Trophoblast cell (in vitro differentiated cells and primary cell): ENCODE results near the gene ASB2.

Experiments
- DNase-seq, 2 donors: peaks; one replicate each; pipeline ENCODE4 v3.0.0-alpha.2; 2016
- H2AFZ ChIP-seq: 2 replicates; pipeline ENCODE4 v1.6.1; 2013; ENCODE audit warnings: low read length, moderate library complexity, mild to moderate bottlenecking; ENCODE audit not compliant: insufficient read depth, poor library complexity
- H2AK5ac ChIP-seq: 2 replicates; pipeline ENCODE4 v1.6.1; 2013; ENCODE audit warnings: mild to moderate bottlenecking, low read length
- H2BK120ac ChIP-seq: 2 replicates; pipeline ENCODE4 v1.6.1; 2013; ENCODE audit warnings: low read length, mild to moderate bottlenecking, moderate library complexity; ENCODE audit not compliant: insufficient read depth, poor library complexity
- H2BK12ac ChIP-seq: 2 replicates; pipeline ENCODE4 v1.6.1; 2013; ENCODE audit warnings: mild to moderate bottlenecking, low read length, moderate library complexity
- H2BK5ac ChIP-seq: 2 replicates; pipeline ENCODE4 v1.6.1; 2013; ENCODE audit warnings: low read length, low read depth, moderate library complexity, mild to moderate bottlenecking; ENCODE audit not compliant: poor library complexity
- H3K14ac ChIP-seq: 2 replicates; pipeline ENCODE4 v1.6.1; 2013; ENCODE audit warnings: mild to moderate bottlenecking, low read length
- H3K18ac ChIP-seq: 2 replicates; pipeline ENCODE4 v1.6.1; 2013; ENCODE audit warnings: mild to moderate bottlenecking, low read length
- H3K23ac ChIP-seq: 2 replicates; pipeline ENCODE4 v1.6.1; 2013; ENCODE audit warnings: low read length
- H3K27ac ChIP-seq: 2 replicates; pipeline ENCODE4 v1.5.1; 2013; ENCODE audit warnings: low read depth, mild to moderate bottlenecking, inconsistent platforms, low read length, moderate library complexity
- H3K27me3 ChIP-seq: 2 replicates; pipeline ENCODE4 v1.6.1; 2013; ENCODE audit warnings: inconsistent platforms, mild to moderate bottlenecking, low read length, moderate library complexity; ENCODE audit not compliant: insufficient read depth
- H3K36me3 ChIP-seq, 2 experiments: 1 replicate in 1 of 2; 2 replicates in 1 of 2; pipeline ENCODE4 v1.6.1; 2013; ENCODE audit warnings: low read length in 2 of 2, mild to moderate bottlenecking in 2 of 2, moderate library complexity in 1 of 2; ENCODE audit not compliant: insufficient read depth in 2 of 2, control insufficient read depth in 1 of 2
- H3K4ac ChIP-seq: 2 replicates; pipeline ENCODE4 v1.6.1; 2013; ENCODE audit warnings: low read depth, mild to moderate bottlenecking, low read length, moderate library complexity
- H3K4me1 ChIP-seq, 2 experiments: 1 replicate in 1 of 2; 2 replicates in 1 of 2; pipeline ENCODE4 v1.6.1; 2013; ENCODE audit warnings: low read length in 2 of 2, mild to moderate bottlenecking in 2 of 2, moderate library complexity in 1 of 2; ENCODE audit not compliant: insufficient read depth in 2 of 2, control insufficient read depth in 1 of 2
- H3K4me2 ChIP-seq: 2 replicates; pipeline ENCODE4 v1.6.1; 2013; ENCODE audit warnings: inconsistent platforms, mild to moderate bottlenecking, low read length, moderate library complexity
- H3K4me3 ChIP-seq: 2 replicates; pipeline ENCODE4 v1.5.1; 2013; ENCODE audit warnings: mild to moderate bottlenecking, low read depth, low read length, inconsistent platforms
- H3K79me1 ChIP-seq: one replicate; pipeline ENCODE4 v1.6.1; 2013; ENCODE audit warnings: low read length
- H3K79me2 ChIP-seq: 2 replicates; pipeline ENCODE4 v1.6.1; 2013; ENCODE audit warnings: low read length, mild to moderate bottlenecking; ENCODE audit not compliant: control insufficient read depth, insufficient read depth, poor library complexity
- H3K9ac ChIP-seq: 2 replicates; pipeline ENCODE4 v1.6.1; 2013; ENCODE audit warnings: mild to moderate bottlenecking, low read length
- H3K9me3 ChIP-seq: 2 replicates; pipeline ENCODE4 v1.6.1; 2013; ENCODE audit warnings: low read depth, mild to moderate bottlenecking, control low read depth, inconsistent platforms, low read length; ENCODE audit not compliant: insufficient read depth
- H4K12ac ChIP-seq: 2 replicates; pipeline ENCODE4 v1.6.1; 2013; ENCODE audit warnings: low read depth, mild to moderate bottlenecking, low read length, moderate library complexity
- H4K8ac ChIP-seq: 2 replicates; pipeline ENCODE4 v1.6.1; 2013; ENCODE audit warnings: low read depth, mild to moderate bottlenecking, low read length, moderate library complexity
- H4K91ac ChIP-seq: one replicate; pipeline ENCODE4 v1.6.1; 2013; ENCODE audit warnings: low read depth, mild to moderate bottlenecking, low read length, moderate library complexity
- WGBS: extraction: QIAGEN DNeasy Blood & Tissue Kit; methylation state at CpG from one replicate; pipeline ENCODE4 v1.1.7; 2013; ENCODE audit warnings: missing lambda C conversion rate; ENCODE audit not compliant: insufficient read length, insufficient coverage; ENCODE audit errors: extremely low coverage; 5-methylcytosine and 5-hydroxymethylcytosine counted together

The ASB2 gene

DNA sequence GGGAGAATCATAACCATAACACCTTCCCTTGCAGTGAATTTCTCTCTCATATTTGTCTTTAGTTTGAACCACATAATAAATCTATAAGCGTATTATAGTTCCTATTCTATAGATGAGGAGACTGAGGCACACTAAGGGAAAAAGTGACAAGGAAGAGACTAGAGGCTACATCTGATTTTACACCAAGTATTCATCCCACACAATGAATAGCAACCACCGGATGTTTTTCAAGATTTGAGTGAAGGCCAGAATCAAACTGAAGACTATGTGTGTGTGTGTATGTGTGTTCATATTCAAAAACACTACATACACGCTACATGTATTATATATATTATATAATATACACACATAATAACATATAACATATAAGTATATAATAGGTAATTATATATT lies 4.7 kb downstream of the ASB2 start:
- no peak overlapping the region for H2AK5ac ChIP-seq
- no peak overlapping the region for H2BK12ac ChIP-seq
- no peak overlapping the region for H3K9ac ChIP-seq
- H3K36me3 ChIP-seq = no peaks in the 10 kb centered on the region
- no peak overlapping the region for H3K14ac ChIP-seq
- H4K12ac ChIP-seq = no peak overlapping the region
- H4K8ac ChIP-seq = no peak overlapping the region
- no peaks in the 10 kb centered on the region for H3K27me3 ChIP-seq
- DNase-seq = no peak
- no peak overlapping the region for H2BK120ac ChIP-seq
- H3K4me3 ChIP-seq = no peak overlapping the region
- H3K4me1 ChIP-seq = no peaks in the 10 kb centered on the region
- no peak overlapping the region for H4K91ac ChIP-seq
- no peak overlapping the region for H2BK5ac ChIP-seq
- H3K4me2 ChIP-seq = no peak overlapping the region
- H3K18ac ChIP-seq = no peak overlapping the region
- H3K27ac ChIP-seq = no peak overlapping the region
- no peak overlapping the region for H2AFZ ChIP-seq
- H3K9me3 ChIP-seq = no peaks in the 10 kb centered on the region
- no peaks in the 10 kb centered on the region for H3K79me1 ChIP-seq
- no peaks in the 10 kb centered on the region for H3K79me2 ChIP-seq
- no peak overlapping the region for H3K4ac ChIP-seq
- no CpG with 5 or more reads among the region's 3 CpGs for WGBS
- no peak overlapping the region for H3K23ac ChIP-seq

DNA sequence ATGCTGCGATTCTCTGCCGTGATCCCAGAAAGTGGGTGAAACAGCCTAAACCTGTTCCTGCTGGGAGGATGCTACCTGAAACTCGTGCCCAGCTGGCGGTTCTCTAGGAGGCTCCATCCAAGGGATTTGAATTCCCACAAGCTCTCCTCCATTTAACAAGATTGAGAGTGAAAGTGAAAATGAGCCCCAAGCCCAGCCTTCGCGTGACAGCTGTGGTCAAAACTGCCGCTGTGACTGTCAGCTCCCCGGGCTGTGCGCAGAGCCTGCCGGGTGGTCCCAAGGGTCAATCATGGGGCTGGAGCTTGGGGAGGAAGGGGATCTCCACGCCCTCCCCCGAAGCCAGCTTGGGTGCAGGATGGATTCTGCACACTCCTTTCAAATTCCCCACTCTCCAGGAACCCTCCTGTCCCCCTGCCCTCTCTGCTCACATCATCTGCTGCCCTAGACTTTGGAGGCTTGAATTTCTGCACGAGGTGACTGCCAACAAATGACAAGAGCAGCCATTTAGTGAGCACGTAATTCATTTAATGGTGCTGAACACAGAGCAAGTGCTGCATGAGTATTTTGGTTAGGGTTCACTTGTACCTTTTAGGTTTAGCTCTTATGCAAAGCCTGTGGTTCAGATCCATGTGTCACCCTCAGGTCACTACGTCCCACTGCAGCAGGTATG lies 5.3 kb downstream of the ASB2 start:
- no peaks in the 10 kb centered on the region for H3K79me2 ChIP-seq
- no CpG with 5 or more reads among the region's 15 CpGs for WGBS
- H3K14ac ChIP-seq = no peak overlapping the region
- no peak overlapping the region for H2AK5ac ChIP-seq
- no peak overlapping the region for H4K91ac ChIP-seq
- H2BK5ac ChIP-seq = no peak overlapping the region
- no peak overlapping the region for H3K9ac ChIP-seq
- no peaks in the 10 kb centered on the region for H3K9me3 ChIP-seq
- no peak overlapping the region for H2BK12ac ChIP-seq
- no peak overlapping the region for H3K23ac ChIP-seq
- no peak overlapping the region for H4K12ac ChIP-seq
- no peak overlapping the region for H2AFZ ChIP-seq
- H3K36me3 ChIP-seq = no peaks in the 10 kb centered on the region
- no peaks in the 10 kb centered on the region for H3K4me1 ChIP-seq
- H3K79me1 ChIP-seq = no peaks in the 10 kb centered on the region
- no peak overlapping the region for H4K8ac ChIP-seq
- DNase-seq = peak in 1 of 2 donors; percentile 15
- no peak overlapping the region for H3K18ac ChIP-seq
- H2BK120ac ChIP-seq = no peak overlapping the region
- H3K4me2 ChIP-seq = no peak overlapping the region
- no peak overlapping the region for H3K4me3 ChIP-seq
- H3K27me3 ChIP-seq = no peaks in the 10 kb centered on the region
- no peak overlapping the region for H3K27ac ChIP-seq
- no peak overlapping the region for H3K4ac ChIP-seq

DNA sequence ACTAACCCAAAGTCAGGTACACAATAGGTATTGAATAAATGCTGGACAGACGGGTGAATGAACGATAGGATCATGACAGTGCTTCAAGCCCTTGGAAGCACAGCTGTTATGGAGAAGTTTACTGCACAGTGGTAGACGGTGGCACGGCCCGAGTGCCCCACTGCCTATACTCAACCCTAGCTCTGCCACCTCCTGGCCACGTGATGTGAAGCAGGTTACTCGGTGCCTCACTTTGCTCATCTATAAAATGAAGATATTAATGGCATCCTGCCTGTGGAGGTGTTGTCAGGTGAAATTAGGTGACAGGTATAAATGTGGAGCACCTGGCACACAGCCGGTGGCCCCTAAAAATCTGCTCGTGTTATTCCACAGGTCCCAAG lies 5.8 kb downstream of the ASB2 start:
- H3K23ac ChIP-seq = no peak overlapping the region
- H3K27ac ChIP-seq = no peak overlapping the region
- no peaks in the 10 kb centered on the region for H3K36me3 ChIP-seq
- no peak for DNase-seq
- no peak overlapping the region for H3K4me2 ChIP-seq
- H4K12ac ChIP-seq = no peak overlapping the region
- no peak overlapping the region for H3K9ac ChIP-seq
- H3K27me3 ChIP-seq = no peaks in the 10 kb centered on the region
- H2AFZ ChIP-seq = no peak overlapping the region
- no peaks in the 10 kb centered on the region for H3K79me1 ChIP-seq
- no peak overlapping the region for H2BK5ac ChIP-seq
- no peaks in the 10 kb centered on the region for H3K79me2 ChIP-seq
- H3K4ac ChIP-seq = no peak overlapping the region
- H3K4me3 ChIP-seq = no peak overlapping the region
- H2BK120ac ChIP-seq = no peak overlapping the region
- WGBS = no CpG with 5 or more reads among the region's 9 CpGs
- H2AK5ac ChIP-seq = no peak overlapping the region
- H4K91ac ChIP-seq = no peak overlapping the region
- no peak overlapping the region for H4K8ac ChIP-seq
- no peaks in the 10 kb centered on the region for H3K9me3 ChIP-seq
- no peak overlapping the region for H2BK12ac ChIP-seq
- no peaks in the 10 kb centered on the region for H3K4me1 ChIP-seq
- no peak overlapping the region for H3K18ac ChIP-seq
- no peak overlapping the region for H3K14ac ChIP-seq

DNA sequence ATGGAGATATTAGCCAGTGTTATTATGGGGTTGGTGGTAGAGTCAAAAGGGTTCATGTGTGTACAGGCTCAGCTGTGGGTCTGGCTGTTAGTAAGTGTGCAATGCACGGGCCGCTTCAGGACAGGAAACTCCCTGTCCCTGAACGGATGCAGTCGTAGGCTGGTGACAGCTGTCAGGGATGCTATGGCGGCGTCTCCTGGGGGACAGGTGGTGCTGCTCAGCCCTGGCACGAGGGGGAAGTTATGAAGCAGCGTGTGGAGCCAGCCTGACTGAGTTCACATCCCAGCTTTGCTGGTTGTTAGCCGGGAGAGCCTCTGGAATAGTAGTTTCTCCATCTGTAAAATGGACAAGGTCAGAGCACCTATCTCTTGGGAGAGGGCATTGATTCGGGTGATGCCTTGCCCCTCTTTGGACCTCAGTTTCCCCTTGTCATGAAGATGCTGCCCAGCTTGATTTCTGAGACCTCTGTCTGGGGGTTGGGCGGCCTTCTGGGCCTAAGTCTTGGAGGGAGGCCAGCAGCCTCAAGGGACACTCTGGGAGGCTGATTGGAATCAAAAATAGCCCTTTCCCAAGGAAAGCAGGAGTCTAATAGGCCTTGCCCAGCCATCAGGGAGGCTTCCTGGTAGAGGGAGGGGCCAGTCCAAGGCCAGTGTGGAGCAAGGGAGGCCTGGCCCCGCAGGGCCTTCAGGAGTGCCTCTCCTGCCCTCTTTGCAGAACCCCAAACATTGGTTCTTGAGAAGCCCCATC lies 7.1 kb downstream of the ASB2 start:
- no peak overlapping the region for H4K12ac ChIP-seq
- no CpG with 5 or more reads among the region's 12 CpGs for whole genome bisulfite sequencing
- no peak overlapping the region for H3K4me3 ChIP-seq

More for the DNA sequence above, 7.1 kb downstream of the ASB2 start:
- no peak overlapping the region for H4K91ac ChIP-seq
- no peak overlapping the region for H3K9ac ChIP-seq
- H3K9me3 ChIP-seq = no peaks in the 10 kb centered on the region
- H3K14ac ChIP-seq = no peak overlapping the region
- no peak overlapping the region for H3K4ac ChIP-seq
- no peak overlapping the region for H3K27ac ChIP-seq
- no peaks in the 10 kb centered on the region for H3K79me1 ChIP-seq
- H3K36me3 ChIP-seq = no peaks in the 10 kb centered on the region
- no peak overlapping the region for H2AFZ ChIP-seq
- no peak overlapping the region for H3K23ac ChIP-seq
- H2BK5ac ChIP-seq = no peak overlapping the region
- DNase-seq = no peak
- H2BK120ac ChIP-seq = no peak overlapping the region
- H2AK5ac ChIP-seq = no peak overlapping the region
- no peak overlapping the region for H2BK12ac ChIP-seq
- no peaks in the 10 kb centered on the region for H3K79me2 ChIP-seq
- H3K4me1 ChIP-seq = no peaks in the 10 kb centered on the region
- no peak overlapping the region for H4K8ac ChIP-seq
- no peak overlapping the region for H3K18ac ChIP-seq
- no peak overlapping the region for H3K4me2 ChIP-seq
- H3K27me3 ChIP-seq = no peaks in the 10 kb centered on the region
